ENCODE results near the gene UCN.
"Not testable (repeated sequence)": the region's sequence is repeated elsewhere in the genome, so short reads cannot be mapped to it uniquely, and the experiment has no call there.

The UCN gene

DNA sequence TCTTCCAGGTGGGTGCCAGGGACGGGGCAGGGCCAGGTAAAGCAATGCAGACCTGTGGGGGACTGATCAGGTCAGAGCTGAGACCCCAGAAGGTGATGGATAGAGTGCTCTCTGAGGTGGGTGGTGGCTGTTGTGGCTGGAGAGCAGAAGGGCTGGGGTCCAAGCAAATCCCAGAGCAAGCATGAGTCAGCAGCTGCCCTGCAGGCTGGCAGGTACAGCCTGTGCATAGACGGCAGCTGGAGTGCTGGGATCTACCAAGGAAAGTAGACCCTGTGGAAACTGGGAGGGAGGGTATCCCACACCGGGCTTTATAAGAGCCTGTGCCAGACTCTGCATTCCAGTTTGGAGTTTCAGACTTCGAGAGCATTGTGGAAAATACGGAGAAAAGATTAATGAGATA is 25.4 kb downstream of the UCN start:
- no peak for DNase-seq (ENCODE audit: low read depth, low spot score)

DNA sequence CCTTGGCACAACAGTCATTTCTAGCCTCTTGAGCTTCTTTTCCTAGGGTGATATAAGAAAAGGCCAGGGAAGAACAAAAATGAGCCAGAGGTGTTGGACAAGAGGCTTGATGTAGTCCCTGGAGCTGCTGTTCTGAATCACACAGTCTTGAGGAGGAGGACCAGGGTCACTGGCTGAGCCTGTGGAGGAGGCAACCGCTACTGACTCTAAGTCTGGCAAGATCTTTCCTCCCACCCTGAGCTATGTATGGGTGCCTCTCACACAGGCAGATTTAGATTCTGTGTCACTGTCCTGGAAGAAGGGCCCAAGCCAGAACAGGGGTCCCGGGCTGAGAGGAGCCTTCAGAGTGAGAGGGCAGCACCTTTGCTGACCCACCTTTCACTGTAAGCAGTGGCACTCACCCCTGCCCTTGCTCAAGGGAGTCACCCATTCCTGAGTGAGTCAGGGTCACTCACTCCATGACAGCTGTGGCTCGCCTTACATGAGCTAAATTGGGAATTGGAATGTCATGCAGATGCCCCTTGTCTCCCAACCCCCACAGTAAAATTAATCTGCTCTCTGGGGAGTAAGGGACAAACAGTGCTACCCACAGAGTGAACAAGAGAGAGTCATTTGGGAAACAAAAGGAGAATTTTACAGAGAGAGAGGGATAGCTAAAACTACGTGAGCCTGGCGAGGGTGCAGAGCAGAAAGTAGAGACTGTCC is 26.2 kb downstream of the UCN start, which contains the start of gene TRIM54:
Gene TRIM54 (plus strand): TSS at position 575 of the 705 bp plus-strand sequence. CDS start 303 bp downstream, outside the sequence.
- DNase-seq (ENCODE audit: low read depth, low spot score) = no peak

DNA sequence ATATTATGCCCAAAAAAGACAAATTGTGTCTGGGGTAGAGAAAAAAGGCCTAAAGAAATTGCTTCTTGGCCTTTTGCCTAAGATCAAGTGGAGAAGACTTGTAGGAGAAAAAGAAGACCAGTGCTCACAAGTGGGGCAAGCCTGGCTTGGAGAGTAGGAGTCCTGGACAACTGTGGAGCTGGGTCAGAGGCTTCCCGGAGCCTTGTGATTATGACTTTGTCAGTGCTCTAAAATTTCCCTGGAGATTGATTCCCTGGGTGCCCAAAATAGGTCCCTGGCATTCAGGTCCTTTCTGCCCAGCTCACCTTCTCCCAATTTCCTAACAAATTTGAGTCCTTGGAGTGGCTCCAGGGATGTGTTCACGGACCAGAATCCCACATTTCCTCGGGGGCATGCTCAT is 26.8 kb downstream of the UCN start:
- no peak for DNase-seq (ENCODE audit: low read depth, low spot score)

DNA sequence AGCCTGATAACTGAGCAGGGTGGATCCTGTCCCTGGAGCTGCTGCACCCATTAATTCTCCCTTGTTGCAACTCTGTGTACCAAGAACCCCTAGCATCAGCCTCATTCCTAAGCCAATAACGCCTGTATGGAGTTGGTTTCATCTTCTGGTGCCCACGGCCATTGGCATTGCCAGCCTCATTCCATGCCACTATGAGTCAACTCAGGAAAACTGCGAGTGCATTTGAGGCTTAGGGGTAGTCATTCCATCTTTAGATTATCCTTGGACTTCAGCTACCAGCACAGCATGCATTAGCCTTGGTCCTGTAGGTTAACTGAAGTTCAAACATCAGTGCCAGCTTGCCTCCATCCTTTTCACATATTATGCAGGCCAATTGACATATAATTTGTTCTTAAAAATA is 27.4 kb downstream of the UCN start:
- no peak for DNase-seq (ENCODE audit: low read depth, low spot score)

DNA sequence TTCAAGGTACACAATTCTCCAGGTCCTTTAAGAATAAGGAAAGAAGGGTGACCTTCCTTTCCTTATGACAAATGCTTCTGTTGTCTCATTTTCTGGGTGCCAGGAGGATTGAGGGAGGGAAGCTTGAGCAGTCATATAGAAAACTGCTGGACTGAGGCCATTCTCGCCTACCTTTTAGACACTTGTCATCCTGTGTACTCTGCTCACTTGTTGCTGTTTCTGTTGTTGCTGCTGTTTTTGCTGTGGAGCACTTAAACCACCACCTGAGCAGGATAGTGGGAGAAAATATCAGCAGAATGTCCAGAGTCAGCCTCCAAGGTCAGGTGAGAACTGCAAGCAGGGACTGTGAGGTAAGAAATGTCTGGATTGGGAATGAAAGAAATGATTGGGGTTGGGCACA is 30.2 kb downstream of the UCN start:
- DNase-seq (ENCODE audit: low read depth, low spot score) = no peak

DNA sequence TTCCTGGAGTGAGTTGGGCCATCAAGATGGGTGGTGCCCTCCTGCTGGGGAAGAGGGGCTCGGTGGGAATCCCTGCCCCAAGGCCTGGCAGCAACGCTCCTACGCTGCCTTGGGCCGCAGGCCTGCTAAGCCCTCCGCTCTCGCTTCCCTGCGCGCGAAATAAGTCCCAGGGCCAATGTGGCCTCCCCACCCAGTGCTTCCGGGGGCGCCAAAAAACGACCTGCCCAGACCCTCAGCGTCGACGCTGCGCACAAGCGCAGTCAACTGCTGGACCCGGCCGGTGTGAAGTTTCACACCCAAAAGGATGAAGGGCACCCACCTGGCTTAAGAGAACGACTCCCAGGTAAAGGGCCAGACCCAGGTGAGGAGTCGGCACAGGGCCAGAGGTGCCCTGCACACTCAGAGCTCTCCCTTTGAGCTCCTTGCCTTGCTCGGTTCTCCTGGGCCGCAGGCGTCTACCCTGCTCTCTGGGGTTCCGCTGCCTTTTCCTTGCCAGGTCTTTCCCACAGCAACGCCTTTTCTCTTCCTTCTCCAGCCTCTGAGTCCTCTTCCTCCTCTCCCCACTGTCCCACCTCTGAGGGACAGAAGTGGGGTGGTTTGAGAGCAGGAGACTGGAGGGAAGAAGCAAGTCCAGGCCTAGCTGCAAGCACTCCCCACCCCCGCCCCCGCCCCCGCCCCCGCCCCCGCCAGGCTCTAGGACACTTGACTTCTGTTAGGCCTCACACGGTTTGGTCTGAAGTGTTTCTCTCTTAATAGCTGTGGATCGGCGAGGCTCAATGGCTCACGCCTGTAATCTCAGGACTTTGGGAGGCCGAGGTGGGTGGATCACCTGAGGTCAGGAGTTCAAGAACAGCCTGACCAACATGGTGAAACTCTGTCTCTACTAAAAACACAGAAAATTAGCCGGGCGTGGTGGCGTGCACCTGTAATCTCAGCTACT is 32.8 kb downstream of the UCN start, which contains the start of gene DNAJC5G:
Gene DNAJC5G (plus strand): TSS at position 223 of the 940 bp plus-strand sequence. CDS start 1,296 bp downstream, outside the sequence.
- DNase-seq (ENCODE audit: low read depth, low spot score) = no peak

DNA sequence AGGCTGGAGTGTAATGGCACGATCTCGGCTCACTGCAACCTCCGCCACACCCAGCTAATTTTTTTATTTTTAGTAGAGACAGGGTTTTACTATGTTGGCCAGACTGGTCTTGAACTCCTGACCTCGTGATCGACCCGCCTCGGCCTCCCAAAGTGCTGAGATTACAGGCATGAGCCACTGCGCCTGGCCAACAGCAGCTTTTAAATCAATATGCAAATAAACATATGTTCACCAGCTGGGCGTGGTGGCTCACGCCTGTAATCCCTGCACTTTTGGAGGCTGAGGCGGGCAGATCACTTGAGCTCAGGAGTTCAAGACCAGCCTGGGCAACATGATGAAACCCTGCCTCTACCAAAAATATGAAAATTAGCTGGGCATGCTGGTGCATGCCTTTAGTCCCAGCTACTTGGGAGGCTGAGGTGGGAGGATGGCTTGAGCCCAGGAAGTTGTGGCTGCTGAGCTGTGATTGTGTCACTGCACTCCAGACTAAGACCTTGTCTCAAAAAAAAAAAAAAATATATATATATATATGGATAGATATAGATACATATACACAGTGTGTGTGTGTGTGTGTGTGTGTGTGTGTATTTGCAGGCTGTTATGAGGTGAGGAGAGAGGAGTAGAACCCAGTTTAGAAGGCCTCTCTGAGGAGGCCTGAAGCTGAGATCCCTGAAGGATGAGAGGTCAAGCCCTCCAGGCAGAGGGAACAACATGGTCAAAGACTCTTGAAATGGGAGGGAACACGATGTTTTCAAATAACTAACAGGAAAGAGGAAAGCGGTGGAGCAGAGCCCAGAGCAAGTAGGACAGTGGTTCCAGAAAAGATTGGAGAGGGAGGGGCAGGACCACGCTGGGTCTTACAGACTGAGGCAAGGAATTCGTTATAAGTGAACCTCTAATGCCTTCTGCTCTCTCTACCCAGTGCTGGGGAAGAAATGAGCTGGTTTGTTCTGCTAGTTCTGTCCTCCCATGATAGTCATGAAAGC is 35.4 kb downstream of the UCN start:
- not testable (repeated sequence) for DNase-seq (ENCODE audit: low read depth, low spot score)

DNA sequence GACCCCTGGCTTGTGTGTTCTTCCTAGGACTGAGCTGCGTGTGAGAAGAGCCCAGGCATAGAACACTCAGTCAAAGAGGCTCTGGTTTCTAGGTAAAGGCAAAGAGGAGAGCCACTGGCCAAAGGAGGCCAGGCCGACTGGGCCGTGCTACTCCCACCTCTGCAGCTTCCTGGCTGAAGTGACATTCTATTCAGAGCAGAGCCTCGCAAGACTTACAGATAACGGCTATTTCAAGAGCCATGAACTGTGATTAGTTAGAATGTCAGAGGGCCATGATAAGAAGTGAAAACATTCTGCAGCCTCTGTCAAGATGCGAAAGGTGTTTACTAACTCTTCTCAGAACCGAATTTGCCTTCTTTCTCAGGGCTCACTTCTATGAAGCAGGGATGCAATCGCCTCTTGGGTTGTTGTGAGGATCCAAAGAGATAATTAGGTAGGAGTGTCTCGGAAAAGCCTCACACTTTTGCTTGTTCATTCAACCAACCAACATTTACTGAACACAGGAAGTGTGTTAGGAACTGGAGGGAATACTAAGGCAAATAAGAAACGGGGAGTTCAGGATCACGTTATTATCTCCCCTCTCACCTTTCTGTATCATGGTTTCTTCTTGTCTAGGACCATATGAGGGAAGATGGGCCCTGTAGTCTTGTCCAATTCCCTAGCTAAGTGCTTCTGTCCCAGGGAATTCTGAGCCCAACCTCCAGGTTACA is 36.5 kb downstream of the UCN start:
- no peak for DNase-seq (ENCODE audit: low read depth, low spot score)

DNA sequence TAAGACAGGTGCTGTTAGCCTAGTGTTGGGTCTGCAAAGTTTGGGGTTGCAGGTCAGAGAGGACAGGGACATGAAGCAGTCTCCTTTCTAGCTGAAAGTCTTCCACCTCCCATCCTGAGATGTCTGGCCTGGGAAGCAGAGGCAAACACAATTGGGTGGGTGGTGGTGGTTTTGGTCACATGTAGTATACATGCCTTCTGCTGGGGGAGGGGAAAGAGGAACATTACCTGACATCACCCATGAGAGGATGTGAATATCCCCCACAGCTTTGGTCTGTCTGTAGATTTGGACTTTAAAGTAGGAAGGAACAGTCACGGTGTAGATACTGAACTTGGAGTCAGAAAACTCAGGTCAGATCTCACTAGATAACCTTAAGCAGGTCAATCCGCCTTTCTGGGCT is 37.6 kb downstream of the UCN start:
- DNase-seq (ENCODE audit: low read depth, low spot score) = no peak

DNA sequence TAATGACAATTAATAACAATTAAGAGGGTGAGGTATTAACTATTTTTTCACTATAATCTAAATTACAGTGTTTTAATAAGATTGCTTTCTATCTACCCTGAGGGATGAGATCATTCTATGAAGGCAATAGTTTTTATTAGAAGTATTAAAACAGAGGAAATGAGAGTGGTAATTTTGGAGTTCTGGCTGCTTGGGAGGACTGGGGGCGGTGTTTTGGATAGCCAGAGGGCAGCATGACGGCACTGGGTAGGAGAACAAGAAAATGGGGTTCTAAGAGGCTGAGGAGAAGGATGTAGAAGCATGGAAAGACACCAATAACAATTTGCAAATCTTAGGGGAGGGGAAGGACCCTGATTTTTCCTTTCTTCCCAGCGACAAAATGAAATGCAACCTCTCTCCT is 38.1 kb downstream of the UCN start:
- DNase-seq (ENCODE audit: low read depth, low spot score) = no peak

DNA sequence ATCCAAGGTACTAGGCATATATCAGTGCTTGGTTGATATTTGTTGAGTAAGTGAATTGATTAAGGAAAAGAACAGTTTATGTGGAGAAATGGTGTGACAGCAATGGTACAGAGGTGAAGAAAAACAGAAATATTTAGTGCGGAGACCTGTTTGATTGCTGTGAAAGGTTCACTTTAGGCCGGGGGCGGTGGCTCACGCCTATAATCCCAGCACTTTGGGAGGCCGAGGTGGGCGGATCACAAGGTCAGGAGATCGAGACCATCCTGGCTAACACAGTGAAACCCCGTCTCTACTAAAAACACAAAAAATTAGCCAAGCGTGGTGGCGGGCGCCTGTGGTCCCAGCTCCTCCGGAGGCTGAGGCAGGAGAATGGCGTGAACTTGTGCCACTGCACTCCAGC is 39.9 kb downstream of the UCN start:
- DNase-seq (ENCODE audit: low read depth, low spot score) = not testable (repeated sequence)

DNA sequence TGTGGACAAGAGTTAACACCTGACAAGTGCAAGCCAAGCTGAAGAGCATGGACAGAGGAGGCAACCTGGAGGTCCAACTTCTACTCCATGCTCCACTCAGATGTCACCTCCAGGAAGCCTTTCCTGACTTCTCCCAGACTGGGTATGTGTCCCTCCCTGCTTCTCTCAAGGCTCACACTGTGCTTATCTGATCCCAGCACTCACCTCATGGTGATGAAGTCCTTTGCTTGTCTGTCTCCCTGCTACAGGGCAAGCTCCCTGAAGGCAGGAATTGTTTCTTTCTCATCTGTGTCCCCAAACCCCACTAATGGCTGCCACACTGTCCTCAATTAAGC is 42.7 kb downstream of the UCN start:
- DNase-seq (ENCODE audit: low read depth, low spot score) = no peak

DNA sequence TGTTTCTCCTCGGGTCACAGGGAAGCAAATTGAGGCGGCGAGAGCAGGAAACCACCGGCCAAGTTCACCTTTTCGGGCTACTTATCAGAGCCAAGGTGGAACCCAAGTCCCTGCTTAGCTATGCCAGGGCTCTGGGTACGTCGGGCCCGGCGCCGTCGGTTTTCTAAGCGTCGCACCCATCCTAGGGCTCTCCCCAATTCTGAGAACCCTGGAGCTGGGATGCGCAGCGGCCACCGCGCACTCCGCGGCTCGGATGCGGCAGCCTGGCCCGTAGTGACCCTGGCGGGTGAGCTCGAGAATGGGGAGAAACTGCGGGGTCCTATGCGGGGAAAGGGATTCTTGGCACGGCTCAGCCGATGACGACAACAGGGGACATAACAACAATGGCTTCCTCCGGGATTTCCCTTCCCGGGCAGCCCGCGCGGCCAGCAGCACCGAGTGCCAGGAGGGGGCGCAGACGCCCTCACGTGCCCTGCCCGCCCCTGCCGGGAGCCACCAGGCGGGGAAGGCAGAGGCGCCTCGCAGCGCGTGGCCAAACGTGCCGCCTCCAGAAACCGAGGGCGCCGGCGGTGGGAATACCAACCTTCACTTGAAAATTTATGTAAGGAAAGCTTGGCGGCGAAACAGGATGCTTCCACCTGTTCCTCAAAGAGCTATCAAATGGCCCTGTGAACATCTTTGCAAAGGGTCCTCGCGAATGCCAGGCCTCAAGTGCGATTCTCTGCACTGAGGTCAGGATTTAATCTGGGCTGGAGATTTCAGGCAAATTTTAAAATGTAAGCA is 43.3 kb downstream of the UCN start:
- DNase-seq (ENCODE audit: low read depth, low spot score) = no peak

DNA sequence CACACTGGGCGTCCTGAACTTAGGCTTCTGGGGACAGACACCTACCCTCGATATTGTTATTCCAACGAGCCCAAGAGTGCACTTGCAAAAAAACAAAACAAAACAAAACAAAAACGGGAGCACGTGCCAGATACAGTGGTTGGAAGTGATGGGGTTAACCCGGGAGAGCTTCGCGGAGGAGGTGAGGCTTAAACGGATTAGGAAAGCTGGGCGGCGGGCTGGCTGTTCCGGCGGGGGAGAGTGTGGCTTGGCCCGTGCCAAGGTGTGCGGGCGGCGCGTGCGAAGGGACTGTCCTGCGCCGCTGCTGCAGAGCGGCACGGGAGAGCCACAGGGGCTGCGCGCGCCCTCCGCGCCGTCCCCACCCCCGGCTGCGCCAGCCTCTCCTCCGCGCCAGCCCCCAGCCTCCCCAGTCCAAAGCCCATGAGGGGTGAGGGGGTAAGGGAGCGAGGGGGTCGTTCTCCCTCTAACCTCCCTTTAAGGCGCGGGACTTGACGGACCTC is 43.9 kb downstream of the UCN start:
- no peak for DNase-seq (ENCODE audit: low read depth, low spot score)

DNA sequence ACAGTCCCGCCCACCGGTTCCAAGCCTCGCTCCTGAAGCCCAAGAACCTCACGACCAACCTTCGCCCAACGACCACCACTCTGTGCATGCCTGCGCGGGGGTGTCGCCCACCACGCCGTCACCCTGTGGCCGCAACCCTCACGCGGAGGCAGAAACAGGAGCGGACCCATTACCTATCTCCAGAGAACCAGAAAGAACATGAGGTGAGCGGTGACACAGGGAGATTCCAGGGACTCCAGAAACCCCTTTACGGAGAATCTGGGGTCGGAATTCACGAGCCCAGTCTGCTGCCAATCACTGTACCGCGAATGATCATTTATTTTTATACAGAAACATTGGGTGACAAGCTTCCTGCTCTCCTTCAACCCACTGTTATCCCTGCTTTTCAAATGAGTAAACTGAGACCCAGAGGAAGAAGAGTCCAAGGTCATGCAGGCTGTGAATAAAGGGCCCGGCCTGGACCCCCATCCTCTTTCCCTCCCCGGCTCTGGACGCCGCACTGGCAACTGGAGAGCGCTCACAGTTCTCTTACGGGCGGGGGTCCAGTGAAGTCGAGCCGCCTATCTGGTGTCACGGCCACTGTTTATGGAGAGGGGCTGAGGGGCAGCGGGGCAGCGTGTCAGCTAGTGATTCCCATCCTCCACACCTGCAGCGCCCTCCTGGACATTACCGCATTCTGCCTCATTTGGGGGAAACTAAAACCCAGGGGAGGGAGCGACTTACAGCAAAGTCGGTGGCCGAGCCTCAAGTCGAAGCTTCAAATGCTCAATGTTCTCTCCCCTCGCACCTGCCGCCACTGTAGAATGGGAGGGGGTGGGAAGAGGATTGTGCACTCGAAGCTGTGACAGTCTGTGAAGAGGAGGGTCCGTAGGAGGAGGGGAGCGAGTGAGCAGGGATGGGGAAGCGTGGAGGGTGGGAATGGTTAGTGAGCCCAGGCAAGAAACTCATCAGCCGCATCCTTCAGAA is 44.7 kb downstream of the UCN start:
- no peak for DNase-seq (ENCODE audit: low read depth, low spot score)

DNA sequence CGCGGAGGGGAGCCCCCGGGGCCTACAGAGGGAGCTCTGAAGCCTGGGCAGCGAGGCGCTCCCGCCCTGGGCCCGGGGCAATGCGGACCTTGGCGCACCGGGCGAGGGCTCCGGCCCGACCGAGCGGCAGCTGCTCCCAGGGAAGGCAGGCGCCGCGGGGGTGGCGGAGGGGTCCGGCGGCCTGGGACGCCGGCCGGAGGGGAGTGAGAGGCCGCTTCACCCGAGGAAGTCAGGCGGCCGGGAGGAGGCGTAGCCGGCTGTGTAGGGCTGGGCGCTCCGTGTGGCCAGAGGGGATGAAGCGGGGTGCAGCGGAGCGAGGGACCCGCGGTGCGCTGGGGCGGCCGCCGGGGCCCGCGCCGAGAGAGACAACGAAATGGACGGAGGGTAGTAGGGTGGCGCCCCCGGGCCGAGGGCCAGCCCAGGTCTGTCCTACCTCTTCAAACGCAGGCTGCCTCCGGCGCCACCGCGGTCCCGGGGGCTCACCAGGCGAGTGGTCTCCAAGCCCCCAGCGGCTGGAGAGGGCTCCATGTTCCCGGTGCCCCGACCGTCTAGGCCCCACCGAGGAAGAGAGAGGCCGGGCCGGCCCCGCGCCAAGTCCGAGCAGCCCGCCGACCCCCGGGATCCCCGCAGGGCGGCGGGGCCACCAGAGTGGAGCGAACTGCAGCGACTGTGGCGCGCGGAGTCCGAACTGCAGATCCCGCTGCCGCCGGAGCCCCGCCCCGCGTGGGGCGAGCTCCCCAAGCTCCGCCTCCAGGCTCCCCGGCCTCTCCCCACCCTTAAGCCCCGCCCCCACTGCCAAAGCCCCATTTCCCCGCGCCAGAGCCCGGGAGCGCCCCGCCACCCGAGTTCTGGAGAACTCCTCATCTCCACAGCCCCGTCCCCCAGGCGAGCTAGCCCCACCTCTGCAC is 45.6 kb downstream of the UCN start, which contains the start of gene SLC30A3:
Gene SLC30A3 (minus strand): TSS at position 669 of the 908 bp plus-strand sequence. CDS start 141 bp downstream, at position 528.
- no peak for DNase-seq (ENCODE audit: low read depth, low spot score)

DNA sequence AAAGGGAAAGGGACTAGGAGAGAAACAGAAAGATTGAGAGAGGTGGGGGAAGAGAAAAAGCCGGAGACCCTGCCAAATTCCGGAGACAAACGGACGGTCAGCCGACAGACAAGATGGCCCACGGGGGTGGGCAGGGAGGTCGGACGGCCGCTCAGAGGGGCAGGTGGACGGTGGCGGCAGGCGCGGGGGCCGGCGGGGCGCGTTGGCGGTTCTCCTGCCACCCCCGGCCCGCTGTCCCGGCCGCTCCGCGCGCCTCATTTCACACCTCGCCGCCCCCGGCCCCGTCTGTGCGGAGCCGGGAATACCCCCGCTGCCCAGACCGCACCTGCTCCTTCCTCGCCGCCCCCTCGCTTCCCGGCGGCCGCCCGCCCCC is 46.3 kb downstream of the UCN start:
- DNase-seq (ENCODE audit: low read depth, low spot score) = no peak

Data from iPS DF 19.7 (cell line).